ENCODE results near the gene DTHD1.
A peak's percentile ranks its signal among the peaks of the same experiment; 100 is the strongest.

Gene DTHD1

GRCh38 chr4:36254371-36254770 is 27.0 kb upstream of the DTHD1 start:
- WGBS, result 78% methylated on average over 2 of the region's 2 CpGs
- no peaks in the 10 kb centered on the region for H3K27me3 ChIP-seq (ENCODE audit: control insufficient read depth in 1 of 2, insufficient read depth in 1 of 2, low read length in 2 of 2)
- no peak overlapping the region for H2BK120ac ChIP-seq (ENCODE audit: low read depth, low read length)
- H3K36me3 ChIP-seq (ENCODE audit: control insufficient read depth in 1 of 2, insufficient read depth in 2 of 2, low read depth in 1 of 2, low read length in 2 of 2), result no peaks in the 10 kb centered on the region
- no peak overlapping the region for H2BK5ac ChIP-seq (ENCODE audit: low read depth, low read length, poor library complexity, severe bottlenecking)
- no peak overlapping the region for H2AFZ ChIP-seq (ENCODE audit: low read depth, low read length)
- no peak overlapping the region for H2BK15ac ChIP-seq (ENCODE audit: low read depth, poor library complexity, severe bottlenecking)
- H3K4ac ChIP-seq (ENCODE audit: low read depth in 1 of 2, low read length in 2 of 2), result no peak overlapping the region
- no peak overlapping the region for H3K18ac ChIP-seq (ENCODE audit: low read depth in 1 of 2, low read length in 2 of 2)
- H3K14ac ChIP-seq (ENCODE audit: low read length in 2 of 2), result no peak overlapping the region
- H3K9me3 ChIP-seq (ENCODE audit: control insufficient read depth, low read length), result no peaks in the 10 kb centered on the region
- no peak overlapping the region for H3K4me3 ChIP-seq (ENCODE audit: insufficient read depth in 1 of 2, low read depth in 1 of 2, low read length in 2 of 2)
- no peak overlapping the region for H3K23ac ChIP-seq (ENCODE audit: low read length in 2 of 2)
- H3K79me1 ChIP-seq (replicated peaks; ENCODE audit: low read length, poor library complexity, severe bottlenecking), result no peaks in the 10 kb centered on the region
- no peak overlapping the region for H3K27ac ChIP-seq (ENCODE audit: low read length, poor library complexity, severe bottlenecking)
- no peak overlapping the region for H2BK12ac ChIP-seq (ENCODE audit: low read length in 2 of 2)
- no peak for DNase-seq
- H4K91ac ChIP-seq (ENCODE audit: low read length), result no peak overlapping the region
- no peak overlapping the region for H2AK5ac ChIP-seq (ENCODE audit: low read length, severe bottlenecking)
- peaks cover 3% of the 10 kb centered on the region for H3K4me1 ChIP-seq (ENCODE audit: control insufficient read depth, insufficient read depth, low read depth, low read length)
- H3K4me2 ChIP-seq (ENCODE audit: low read length, poor library complexity, severe bottlenecking), result no peak overlapping the region
- no peak overlapping the region for H3K9ac ChIP-seq (ENCODE audit: low read length)
- H4K8ac ChIP-seq (ENCODE audit: low read length), result no peak overlapping the region

DNA sequence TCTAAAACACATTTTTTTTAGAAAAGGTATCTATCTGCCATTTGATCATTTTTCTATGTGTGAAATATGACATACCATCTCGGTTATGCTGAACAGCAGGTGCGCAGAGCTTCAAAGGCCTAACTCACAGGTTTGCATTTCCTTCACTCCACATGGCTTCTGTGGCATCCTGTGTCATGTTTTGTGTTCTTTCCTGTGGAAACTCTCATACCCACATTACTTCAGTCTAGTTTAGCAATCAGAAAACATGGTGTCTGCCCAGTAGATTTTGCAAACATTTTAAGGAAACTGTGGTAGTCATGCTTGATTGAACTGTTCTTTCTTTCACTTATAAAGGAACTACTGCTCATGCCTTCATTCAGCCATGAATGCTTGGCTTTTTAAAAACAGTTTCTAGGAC is 25.8 kb upstream of the DTHD1 start:
- no peak overlapping the region for H2BK12ac ChIP-seq (ENCODE audit: low read length in 2 of 2)
- H2AFZ ChIP-seq (ENCODE audit: low read depth, low read length), result no peak overlapping the region
- no peak overlapping the region for H4K8ac ChIP-seq (ENCODE audit: low read length)
- H2BK15ac ChIP-seq (ENCODE audit: low read depth, poor library complexity, severe bottlenecking), result no peak overlapping the region
- no peak overlapping the region for H2BK5ac ChIP-seq (ENCODE audit: low read depth, low read length, poor library complexity, severe bottlenecking)
- H3K9ac ChIP-seq (ENCODE audit: low read length), result no peak overlapping the region
- no peaks in the 10 kb centered on the region for H3K79me1 ChIP-seq (replicated peaks; ENCODE audit: low read length, poor library complexity, severe bottlenecking)
- no peak overlapping the region for H4K91ac ChIP-seq (ENCODE audit: low read length)
- H3K4me3 ChIP-seq (ENCODE audit: insufficient read depth in 1 of 2, low read depth in 1 of 2, low read length in 2 of 2), result no peak overlapping the region
- no peak overlapping the region for H3K4me2 ChIP-seq (ENCODE audit: low read length, poor library complexity, severe bottlenecking)
- no peaks in the 10 kb centered on the region for H3K36me3 ChIP-seq (ENCODE audit: control insufficient read depth in 1 of 2, insufficient read depth in 2 of 2, low read depth in 1 of 2, low read length in 2 of 2)
- no peak for DNase-seq
- H3K14ac ChIP-seq (ENCODE audit: low read length in 2 of 2), result no peak overlapping the region
- H2AK5ac ChIP-seq (ENCODE audit: low read length, severe bottlenecking), result no peak overlapping the region
- H3K27ac ChIP-seq (ENCODE audit: low read length, poor library complexity, severe bottlenecking), result no peak overlapping the region
- 93% methylated on average over 2 of the region's 2 CpGs for WGBS
- H3K18ac ChIP-seq (ENCODE audit: low read depth in 1 of 2, low read length in 2 of 2), result no peak overlapping the region
- H3K4me1 ChIP-seq (ENCODE audit: control insufficient read depth, insufficient read depth, low read depth, low read length), result peaks cover 3% of the 10 kb centered on the region
- H3K23ac ChIP-seq (ENCODE audit: low read length in 2 of 2), result no peak overlapping the region
- no peaks in the 10 kb centered on the region for H3K9me3 ChIP-seq (ENCODE audit: control insufficient read depth, low read length)
- no peaks in the 10 kb centered on the region for H3K27me3 ChIP-seq (ENCODE audit: control insufficient read depth in 1 of 2, insufficient read depth in 1 of 2, low read length in 2 of 2)
- H3K4ac ChIP-seq (ENCODE audit: low read depth in 1 of 2, low read length in 2 of 2), result no peak overlapping the region
- H2BK120ac ChIP-seq (ENCODE audit: low read depth, low read length), result no peak overlapping the region

DNA sequence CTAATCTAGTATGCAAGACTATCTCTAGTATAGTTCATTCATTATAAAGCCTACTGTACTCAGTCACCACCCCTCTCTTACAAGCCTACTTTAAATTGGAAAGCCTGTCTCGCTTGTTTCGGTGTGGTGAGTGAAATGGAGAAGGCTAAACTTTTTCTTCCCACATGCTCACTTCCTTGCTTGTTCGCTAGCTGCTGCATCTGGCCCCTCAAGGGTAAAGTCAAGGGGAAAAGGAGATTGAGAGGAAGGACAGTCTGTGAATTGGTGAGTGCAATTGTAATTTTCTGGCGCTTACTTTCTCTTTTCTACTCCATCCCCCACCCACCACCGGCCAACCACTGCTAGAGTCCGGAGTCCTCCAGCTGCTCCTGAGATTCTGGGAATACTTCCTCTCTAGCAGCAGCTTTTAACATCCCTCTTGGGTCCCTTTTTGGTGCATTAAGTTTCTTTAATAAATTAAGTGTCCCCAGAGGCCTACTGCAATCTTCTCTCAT is 25.0 kb upstream of the DTHD1 start:
- 37% methylated on average over 2 of the region's 6 CpGs for WGBS
- no peak for DNase-seq
- Histone ChIP-seq H3K18ac (ENCODE audit: low read depth in 1 of 2, low read length in 2 of 2) (no peak overlapping the region), H2AFZ (ENCODE audit: low read depth, low read length) (no peak overlapping the region), H3K27ac (ENCODE audit: low read length, poor library complexity, severe bottlenecking) (no peak overlapping the region), H3K4me3 (ENCODE audit: insufficient read depth in 1 of 2, low read depth in 1 of 2, low read length in 2 of 2) (no peak overlapping the region), H2BK120ac (ENCODE audit: low read depth, low read length) (no peak overlapping the region), H2AK5ac (ENCODE audit: low read length, severe bottlenecking) (no peak overlapping the region), H3K4me1 (ENCODE audit: control insufficient read depth, insufficient read depth, low read depth, low read length) (peaks cover 3% of the 10 kb centered on the region), H3K9ac (ENCODE audit: low read length) (no peak overlapping the region), H3K14ac (ENCODE audit: low read length in 2 of 2) (no peak overlapping the region), H3K4me2 (ENCODE audit: low read length, poor library complexity, severe bottlenecking) (no peak overlapping the region), H3K79me1 (replicated peaks; ENCODE audit: low read length, poor library complexity, severe bottlenecking) (no peaks in the 10 kb centered on the region), H3K9me3 (ENCODE audit: control insufficient read depth, low read length) (no peaks in the 10 kb centered on the region), H2BK5ac (ENCODE audit: low read depth, low read length, poor library complexity, severe bottlenecking) (no peak overlapping the region), H2BK12ac (ENCODE audit: low read length in 2 of 2) (no peak overlapping the region), H4K91ac (ENCODE audit: low read length) (no peak overlapping the region), H3K23ac (ENCODE audit: low read length in 2 of 2) (no peak overlapping the region), H3K36me3 (ENCODE audit: control insufficient read depth in 1 of 2, insufficient read depth in 2 of 2, low read depth in 1 of 2, low read length in 2 of 2) (no peaks in the 10 kb centered on the region), H3K27me3 (ENCODE audit: control insufficient read depth in 1 of 2, insufficient read depth in 1 of 2, low read length in 2 of 2) (no peaks in the 10 kb centered on the region), H3K4ac (ENCODE audit: low read depth in 1 of 2, low read length in 2 of 2) (no peak overlapping the region), H4K8ac (ENCODE audit: low read length) (no peak overlapping the region), H2BK15ac (ENCODE audit: low read depth, poor library complexity, severe bottlenecking) (no peak overlapping the region)

DNA sequence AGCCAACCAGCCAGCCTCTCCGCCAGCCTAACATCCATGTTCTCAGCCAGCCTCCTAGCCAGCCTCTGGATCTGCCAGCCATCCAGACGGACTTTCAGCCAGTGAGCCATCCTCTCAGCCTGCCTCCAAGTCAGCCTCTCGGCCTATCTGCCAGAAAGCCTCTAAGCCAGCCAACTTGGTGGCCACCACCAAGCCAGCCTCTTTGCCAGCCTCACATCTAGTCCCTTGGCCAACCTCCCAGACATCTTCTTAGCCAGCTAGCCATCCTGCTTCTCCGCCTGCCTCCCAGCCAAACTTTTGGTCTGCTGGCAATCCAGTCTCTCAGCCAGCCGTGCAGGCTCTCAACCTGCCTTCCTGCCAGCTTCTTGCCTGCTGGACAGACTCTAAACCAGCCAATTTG is 20.7 kb upstream of the DTHD1 start:
- H2AFZ ChIP-seq (ENCODE audit: low read depth, low read length), result peak overlapping the region; percentile 5
- DNase-seq, result no peak
- H2BK120ac ChIP-seq (ENCODE audit: low read depth, low read length), result no peak overlapping the region
- no peak overlapping the region for H4K8ac ChIP-seq (ENCODE audit: low read length)
- H2BK15ac ChIP-seq (ENCODE audit: low read depth, poor library complexity, severe bottlenecking), result no peak overlapping the region
- H3K27ac ChIP-seq (ENCODE audit: low read length, poor library complexity, severe bottlenecking), result no peak overlapping the region
- no peak overlapping the region for H3K9ac ChIP-seq (ENCODE audit: low read length)
- no peaks in the 10 kb centered on the region for H3K27me3 ChIP-seq (ENCODE audit: control insufficient read depth in 1 of 2, insufficient read depth in 1 of 2, low read length in 2 of 2)
- no peak overlapping the region for H3K4me2 ChIP-seq (ENCODE audit: low read length, poor library complexity, severe bottlenecking)
- no peaks in the 10 kb centered on the region for H3K9me3 ChIP-seq (ENCODE audit: control insufficient read depth, low read length)
- H2BK5ac ChIP-seq (ENCODE audit: low read depth, low read length, poor library complexity, severe bottlenecking), result no peak overlapping the region
- H3K18ac ChIP-seq (ENCODE audit: low read depth in 1 of 2, low read length in 2 of 2), result no peak overlapping the region
- H3K4me1 ChIP-seq (ENCODE audit: control insufficient read depth, insufficient read depth, low read depth, low read length), result peaks cover 3% of the 10 kb centered on the region
- H3K23ac ChIP-seq (ENCODE audit: low read length in 2 of 2), result no peak overlapping the region
- no peak overlapping the region for H2BK12ac ChIP-seq (ENCODE audit: low read length in 2 of 2)
- no peak overlapping the region for H4K91ac ChIP-seq (ENCODE audit: low read length)
- no peaks in the 10 kb centered on the region for H3K79me1 ChIP-seq (replicated peaks; ENCODE audit: low read length, poor library complexity, severe bottlenecking)
- no peak overlapping the region for H3K4ac ChIP-seq (ENCODE audit: low read depth in 1 of 2, low read length in 2 of 2)
- peak overlapping the region in 1 of 2 experiments; percentile 3 for H3K14ac ChIP-seq (ENCODE audit: low read length in 2 of 2)
- no peaks in the 10 kb centered on the region for H3K36me3 ChIP-seq (ENCODE audit: control insufficient read depth in 1 of 2, insufficient read depth in 2 of 2, low read depth in 1 of 2, low read length in 2 of 2)
- H3K4me3 ChIP-seq (ENCODE audit: insufficient read depth in 1 of 2, low read depth in 1 of 2, low read length in 2 of 2), result peak overlapping the region in 1 of 2 experiments; percentile 11
- WGBS, result 69% methylated on average over 5 of the region's 5 CpGs
- H2AK5ac ChIP-seq (ENCODE audit: low read length, severe bottlenecking), result no peak overlapping the region
